Measurements from ENCODE around the gene ZNFX1. TPM values are rescaled to one million over a fixed set of nuclear protein-coding genes. Genes with fewer than 3 reads are reported as not detected.

ZNFX1 gene
- total RNA-seq, 1 donor from 2014 or later, result 10.7 TPM

DNA sequence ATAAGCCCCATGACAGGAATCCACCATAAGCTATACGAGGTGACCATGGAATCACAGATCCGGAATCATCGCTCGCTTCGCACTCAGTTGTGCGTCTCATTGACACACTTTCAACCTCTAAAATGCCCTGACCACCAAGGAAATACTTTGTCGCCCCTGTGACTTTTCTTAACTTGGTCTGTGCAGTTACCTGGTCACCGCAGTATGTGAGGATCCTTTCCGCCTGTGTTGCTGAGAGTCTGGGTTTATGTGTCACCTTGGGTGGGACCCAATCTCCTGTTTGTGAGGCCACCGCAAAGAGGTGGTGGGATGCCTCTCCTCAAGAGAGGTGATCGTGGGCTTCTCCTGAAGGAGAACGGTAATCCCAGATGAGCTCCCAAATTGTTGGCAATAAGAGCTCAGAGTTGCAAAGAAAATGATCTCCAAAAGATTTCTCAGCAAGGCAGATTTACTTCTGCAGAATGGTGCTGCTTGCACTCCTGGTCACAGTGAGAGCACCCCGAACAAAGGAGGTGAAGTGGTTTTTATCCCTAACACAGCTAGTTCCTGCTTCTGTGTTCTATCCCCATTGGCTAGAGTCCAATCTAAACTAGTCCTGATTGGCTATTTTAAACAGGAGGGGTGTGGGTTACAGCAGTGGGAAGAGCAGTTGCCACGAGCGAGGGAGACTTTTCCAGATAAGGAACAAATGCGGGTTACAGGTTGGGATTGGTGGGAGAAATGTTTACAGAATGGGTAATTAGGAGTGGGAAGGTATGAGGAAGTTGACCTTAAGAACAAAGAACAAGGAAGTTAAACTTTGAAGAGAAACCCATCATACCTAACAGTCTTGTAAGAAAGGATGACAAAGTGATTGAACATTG, 9.1 kb upstream of the ZNFX1 start:
- Mint-ChIP-seq H3K9me3 (ENCODE audit: low read depth) (peaks cover 48% of the 10 kb centered on the region), H3K27me3 (no peaks in the 10 kb centered on the region), H3K27ac (peak overlapping the region; percentile 96), H3K4me3 (ENCODE audit: low read depth) (peak overlapping the region; percentile 41), H3K4me1 (ENCODE audit: low read depth) (peaks cover 48% of the 10 kb centered on the region), H3K36me3 (ENCODE audit: insufficient read depth) (peaks cover 95% of the 10 kb centered on the region)
- TF ChIP-seq, protein P1, sequence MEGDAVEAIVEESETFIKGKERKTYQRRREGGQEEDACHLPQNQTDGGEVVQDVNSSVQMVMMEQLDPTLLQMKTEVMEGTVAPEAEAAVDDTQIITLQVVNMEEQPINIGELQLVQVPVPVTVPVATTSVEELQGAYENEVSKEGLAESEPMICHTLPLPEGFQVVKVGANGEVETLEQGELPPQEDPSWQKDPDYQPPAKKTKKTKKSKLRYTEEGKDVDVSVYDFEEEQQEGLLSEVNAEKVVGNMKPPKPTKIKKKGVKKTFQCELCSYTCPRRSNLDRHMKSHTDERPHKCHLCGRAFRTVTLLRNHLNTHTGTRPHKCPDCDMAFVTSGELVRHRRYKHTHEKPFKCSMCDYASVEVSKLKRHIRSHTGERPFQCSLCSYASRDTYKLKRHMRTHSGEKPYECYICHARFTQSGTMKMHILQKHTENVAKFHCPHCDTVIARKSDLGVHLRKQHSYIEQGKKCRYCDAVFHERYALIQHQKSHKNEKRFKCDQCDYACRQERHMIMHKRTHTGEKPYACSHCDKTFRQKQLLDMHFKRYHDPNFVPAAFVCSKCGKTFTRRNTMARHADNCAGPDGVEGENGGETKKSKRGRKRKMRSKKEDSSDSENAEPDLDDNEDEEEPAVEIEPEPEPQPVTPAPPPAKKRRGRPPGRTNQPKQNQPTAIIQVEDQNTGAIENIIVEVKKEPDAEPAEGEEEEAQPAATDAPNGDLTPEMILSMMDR (IDR thresholded peaks at IDR 0.05; ENCODE audit: unreplicated experiment), result no peak
- no peak for DNase-seq (ENCODE audit: low spot score, unreplicated experiment)

DNA sequence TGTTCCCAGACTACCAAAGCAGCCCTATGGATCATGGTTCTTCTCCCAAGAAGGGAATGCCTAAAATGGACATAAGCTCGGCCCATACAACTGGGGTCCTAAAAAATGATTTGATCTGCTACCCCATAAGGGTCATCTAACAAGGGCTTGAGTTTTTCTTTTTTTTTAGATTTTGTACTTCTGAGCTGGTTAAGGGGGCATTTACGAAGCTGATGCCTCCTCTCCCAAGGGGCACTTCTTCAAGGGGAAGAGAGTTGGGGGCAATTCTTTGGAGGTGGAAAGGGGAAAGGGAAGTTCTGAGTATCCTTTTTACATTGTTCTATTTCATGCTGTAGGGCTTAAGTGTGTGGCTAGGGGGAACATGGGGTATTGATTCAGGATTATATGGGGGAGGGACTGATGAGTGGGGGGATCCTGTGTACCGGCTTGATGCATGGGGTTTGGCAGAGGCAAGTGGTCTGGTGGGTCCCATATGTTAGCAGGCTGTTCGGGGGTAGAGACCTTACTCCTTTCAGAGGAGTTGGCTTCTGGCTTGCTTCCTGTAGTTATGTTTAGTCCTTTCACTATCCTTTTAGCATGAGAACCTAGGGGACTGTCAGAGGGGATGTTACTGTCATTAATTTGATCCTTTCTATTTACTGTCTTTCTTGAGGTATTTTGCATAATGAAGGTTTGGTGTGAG, 8.1 kb upstream of the ZNFX1 start:
- H3K4me3 Mint-ChIP-seq (ENCODE audit: low read depth), result peak overlapping the region; percentile 37
- H3K9me3 Mint-ChIP-seq (ENCODE audit: low read depth), result peaks cover 58% of the 10 kb centered on the region
- H3K27me3 Mint-ChIP-seq, result no peaks in the 10 kb centered on the region
- TF ChIP-seq, protein P1 (IDR thresholded peaks at IDR 0.05; ENCODE audit: unreplicated experiment), result no peak
- H3K27ac Mint-ChIP-seq, result peak overlapping the region; percentile 96
- DNase-seq (ENCODE audit: low spot score, unreplicated experiment), result no peak
- H3K36me3 Mint-ChIP-seq (ENCODE audit: insufficient read depth), result peaks cover 100% of the 10 kb centered on the region
- peaks cover 48% of the 10 kb centered on the region for H3K4me1 Mint-ChIP-seq (ENCODE audit: low read depth)

DNA sequence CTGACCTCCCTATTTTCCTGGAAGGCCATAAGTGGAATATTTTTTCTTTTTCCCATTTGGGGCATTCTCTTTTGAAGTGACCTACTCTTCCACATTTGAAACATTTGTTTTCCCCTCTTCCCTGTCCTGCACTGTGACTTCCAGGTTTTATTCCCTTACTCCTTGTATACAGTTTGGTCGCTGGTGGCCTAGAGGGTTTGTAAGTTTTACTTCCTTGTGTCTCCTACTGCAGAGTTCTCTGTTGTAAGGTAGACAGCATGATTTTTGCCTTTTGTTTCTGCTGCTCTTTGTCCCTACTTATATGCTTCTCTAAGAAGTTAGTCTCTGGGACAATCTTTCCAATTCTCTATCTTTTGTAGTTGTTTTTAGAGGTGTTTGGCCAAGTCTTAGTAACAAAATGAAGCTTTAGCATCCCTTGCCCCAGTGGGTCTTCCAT, 7.4 kb upstream of the ZNFX1 start:
- Mint-ChIP-seq H3K4me3 (ENCODE audit: low read depth) (peak overlapping the region; percentile 37), H3K27me3 (no peaks in the 10 kb centered on the region), H3K27ac (peak overlapping the region; percentile 96), H3K36me3 (ENCODE audit: insufficient read depth) (peaks cover 100% of the 10 kb centered on the region), H3K4me1 (ENCODE audit: low read depth) (peaks cover 49% of the 10 kb centered on the region), H3K9me3 (ENCODE audit: low read depth) (peaks cover 64% of the 10 kb centered on the region)
- DNase-seq (ENCODE audit: low spot score, unreplicated experiment), result no peak
- TF ChIP-seq, protein P1 (IDR thresholded peaks at IDR 0.05; ENCODE audit: unreplicated experiment), result no peak

DNA sequence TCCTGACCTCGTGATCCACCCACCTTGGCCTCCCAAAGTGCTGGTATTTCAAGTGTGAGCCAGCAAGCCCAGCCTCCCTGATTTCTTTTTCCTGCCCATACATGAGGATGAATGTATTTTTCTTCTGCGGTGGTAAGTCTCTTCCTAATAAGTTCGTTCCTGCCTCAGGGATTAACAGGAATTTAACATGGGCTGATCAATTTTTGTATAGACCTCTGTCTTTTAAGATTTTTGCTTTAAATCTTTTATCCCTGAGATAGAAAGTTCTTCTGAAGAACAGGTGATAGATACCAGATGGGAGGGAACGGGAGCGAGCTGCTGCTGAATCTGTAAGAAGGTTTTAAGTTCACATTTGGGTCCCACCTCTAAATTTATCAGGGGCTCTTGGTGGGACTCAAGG, 7.0 kb upstream of the ZNFX1 start:
- peaks cover 100% of the 10 kb centered on the region for H3K36me3 Mint-ChIP-seq (ENCODE audit: insufficient read depth)
- peak overlapping the region; percentile 19 for H3K4me3 Mint-ChIP-seq (ENCODE audit: low read depth)
- peak overlapping the region; percentile 96 for H3K27ac Mint-ChIP-seq
- H3K9me3 Mint-ChIP-seq (ENCODE audit: low read depth), result peaks cover 68% of the 10 kb centered on the region
- DNase-seq (ENCODE audit: low spot score, unreplicated experiment), result no peak
- peaks cover 51% of the 10 kb centered on the region for H3K4me1 Mint-ChIP-seq (ENCODE audit: low read depth)
- TF ChIP-seq, protein P1 (IDR thresholded peaks at IDR 0.05; ENCODE audit: unreplicated experiment), result no peak
- H3K27me3 Mint-ChIP-seq, result no peaks in the 10 kb centered on the region

Measured in progenitor cell of endocrine pancreas (in vitro differentiated cells).